Loucy (cell line): ENCODE measurements around the gene ARL16.

Experiments used
- EZH2phosphoT487 ChIP-seq: fragments of 200-600 bp; IDR thresholded peaks from 2 replicates; pipeline ENCODE4 v1.6.1; 2018; ENCODE audit warnings: antibody characterized with exemption, mild to moderate bottlenecking, moderate library complexity, borderline replicate concordance
- TF ChIP-seq, protein P1 (sequence below): fragments of 200-600 bp; sonication (generic); conservative IDR thresholded peaks from 2 replicates; pipeline ENCODE4 v1.5.1; 2014; ENCODE audit warnings: mild to moderate bottlenecking, antibody characterized with exemption, low read length

DNA sequence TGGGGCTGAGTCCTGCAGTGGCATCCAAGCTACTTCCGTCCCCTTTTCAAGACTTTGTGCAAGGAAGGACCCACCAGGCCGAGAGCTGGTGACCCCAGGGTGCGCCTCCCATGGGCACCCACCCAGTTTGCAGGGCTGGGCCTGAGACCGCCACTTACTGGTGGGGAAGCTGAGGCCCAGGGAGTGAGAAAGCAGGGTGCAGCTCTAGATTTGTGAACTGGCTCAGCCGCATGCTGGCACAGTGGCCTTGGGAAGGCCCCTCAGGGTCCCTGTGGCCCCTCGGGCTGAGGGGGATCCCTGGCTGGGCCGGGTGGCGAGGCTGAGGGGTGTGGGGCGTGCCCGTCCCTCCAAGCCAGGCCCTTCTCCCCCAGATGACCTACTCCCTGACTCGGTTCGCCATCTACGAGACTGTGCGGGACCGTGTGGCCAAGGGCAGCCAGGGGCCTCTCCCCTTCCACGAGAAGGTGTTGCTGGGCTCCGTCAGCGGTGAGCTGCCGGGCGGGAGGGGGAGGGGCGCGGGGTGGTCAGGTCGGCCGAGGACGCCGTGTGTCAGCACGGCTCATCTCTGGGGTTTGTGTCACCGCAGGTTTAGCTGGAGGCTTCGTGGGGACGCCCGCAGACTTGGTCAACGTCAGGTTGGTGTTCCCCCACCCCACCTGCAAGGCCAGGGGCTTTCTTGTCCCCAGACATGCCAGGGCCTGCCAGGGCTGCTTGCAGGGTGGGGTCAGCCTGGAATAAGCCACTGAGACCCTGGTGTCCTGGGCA, 31.7 kb upstream of the ARL16 start:
- no peak for TF ChIP-seq EZH2phosphoT487
- TF ChIP-seq, protein P1, sequence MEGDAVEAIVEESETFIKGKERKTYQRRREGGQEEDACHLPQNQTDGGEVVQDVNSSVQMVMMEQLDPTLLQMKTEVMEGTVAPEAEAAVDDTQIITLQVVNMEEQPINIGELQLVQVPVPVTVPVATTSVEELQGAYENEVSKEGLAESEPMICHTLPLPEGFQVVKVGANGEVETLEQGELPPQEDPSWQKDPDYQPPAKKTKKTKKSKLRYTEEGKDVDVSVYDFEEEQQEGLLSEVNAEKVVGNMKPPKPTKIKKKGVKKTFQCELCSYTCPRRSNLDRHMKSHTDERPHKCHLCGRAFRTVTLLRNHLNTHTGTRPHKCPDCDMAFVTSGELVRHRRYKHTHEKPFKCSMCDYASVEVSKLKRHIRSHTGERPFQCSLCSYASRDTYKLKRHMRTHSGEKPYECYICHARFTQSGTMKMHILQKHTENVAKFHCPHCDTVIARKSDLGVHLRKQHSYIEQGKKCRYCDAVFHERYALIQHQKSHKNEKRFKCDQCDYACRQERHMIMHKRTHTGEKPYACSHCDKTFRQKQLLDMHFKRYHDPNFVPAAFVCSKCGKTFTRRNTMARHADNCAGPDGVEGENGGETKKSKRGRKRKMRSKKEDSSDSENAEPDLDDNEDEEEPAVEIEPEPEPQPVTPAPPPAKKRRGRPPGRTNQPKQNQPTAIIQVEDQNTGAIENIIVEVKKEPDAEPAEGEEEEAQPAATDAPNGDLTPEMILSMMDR = no peak
